HG03159 (cell line): ENCODE measurements around the gene ANO1.

Source experiments
- ATAC-seq: cut with Tn5 transposase; IDR thresholded peaks from one replicate; pipeline ENCODE4 v1.9.1; 2021; ENCODE audit warnings: mild to moderate bottlenecking, moderate library complexity; ENCODE audit not compliant: unreplicated experiment

Gene ANO1

GRCh38 chr11:70072461-70072860 is 5.7 kb upstream of the ANO1 start:
- no peak for ATAC-seq

GRCh38 chr11:70072861-70073755 is 5.0 kb upstream of the ANO1 start:
- ATAC-seq = no peak

GRCh38 chr11:70073871-70074371 is 4.2 kb upstream of the ANO1 start:
- ATAC-seq = no peak

- no peak for ATAC-seq
Measured at GRCh38 chr11:70074746-70075145, 3.4 kb upstream of the ANO1 start.

- no peak for ATAC-seq
Measured at GRCh38 chr11:70075836-70076235, 2.3 kb upstream of the ANO1 start.

- no peak for ATAC-seq
Measured at GRCh38 chr11:70076461-70076931, 1.6 kb upstream of the ANO1 start.

- no peak for ATAC-seq
Measured at GRCh38 chr11:70077411-70078094, 564 bp upstream of the ANO1 start.

- no peak for ATAC-seq
Measured at GRCh38 chr11:70078781-70079616, 882 bp downstream of the ANO1 start.

GRCh38 chr11:70079691-70080090 is 1.6 kb downstream of the ANO1 start:
- ATAC-seq = no peak

GRCh38 chr11:70080763-70081162 is 2.6 kb downstream of the ANO1 start:
- no peak for ATAC-seq

GRCh38 chr11:70082829-70083228 is 4.7 kb downstream of the ANO1 start:
- no peak for ATAC-seq

GRCh38 chr11:70084046-70084984 is 6.2 kb downstream of the ANO1 start:
- ATAC-seq = no peak

- ATAC-seq = no peak
Measured at GRCh38 chr11:70085815-70086769, 8.0 kb downstream of the ANO1 start.

- ATAC-seq = no peak
Measured at GRCh38 chr11:70087446-70088167, 9.5 kb downstream of the ANO1 start.

- ATAC-seq = no peak
Measured at GRCh38 chr11:70088735-70089250, 10.7 kb downstream of the ANO1 start.

GRCh38 chr11:70089631-70090030 is 11.5 kb downstream of the ANO1 start:
- ATAC-seq = no peak

- no peak for ATAC-seq
Measured at GRCh38 chr11:70090961-70091381, 12.9 kb downstream of the ANO1 start.

GRCh38 chr11:70091638-70092037 is 13.5 kb downstream of the ANO1 start:
- no peak for ATAC-seq
